ENCODE results near the gene MRPL23.

MRPL23 gene

GRCh38 chr11:1958367-1958766 lies 11.2 kb downstream of the MRPL23 start:
- no peak for DNase-seq (ENCODE audit: low spot score)

DNA sequence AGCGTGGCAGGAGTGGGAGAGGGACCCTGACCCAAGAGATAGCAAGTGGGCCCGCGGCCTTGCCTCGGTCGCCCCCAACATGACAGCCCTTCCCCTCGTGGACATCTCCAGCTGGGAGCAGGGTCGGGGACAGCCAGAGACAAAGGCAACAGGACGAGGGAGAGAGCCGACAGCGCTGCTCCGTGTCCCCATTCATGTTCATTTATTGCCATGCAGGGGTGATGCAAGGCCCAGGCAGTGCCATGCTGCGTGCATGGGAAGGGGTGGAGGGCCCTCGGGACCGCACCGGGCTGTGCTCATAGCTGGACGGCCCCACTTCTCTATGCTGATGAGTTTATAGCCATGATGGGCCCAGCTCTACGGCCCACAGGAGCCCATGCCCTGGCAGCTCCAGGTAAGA lies 12.7 kb downstream of the MRPL23 start:
- DNase-seq (ENCODE audit: low spot score) = no peak

DNA sequence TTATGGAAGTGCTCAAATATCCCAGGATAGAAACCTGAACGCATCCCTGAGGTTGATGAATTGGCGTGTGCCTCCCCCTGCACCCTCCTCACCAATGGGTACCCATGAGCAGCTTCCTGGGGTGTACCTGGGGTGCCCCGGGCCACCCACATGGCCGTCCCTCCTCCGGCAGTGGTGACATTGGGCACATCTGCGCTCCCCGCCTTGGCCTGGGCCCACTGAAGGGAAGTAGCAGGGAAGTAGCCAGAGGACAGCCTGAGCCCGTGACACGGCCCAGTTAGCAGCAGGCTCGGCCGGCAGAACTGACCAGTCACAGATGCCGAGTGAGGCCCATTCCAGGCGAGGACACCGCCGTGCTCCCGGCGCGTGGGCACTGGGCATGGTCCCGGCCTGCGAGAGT lies 16.7 kb downstream of the MRPL23 start:
- DNase-seq (ENCODE audit: low spot score) = no peak

- no peak for DNase-seq (ENCODE audit: low spot score)
Measured at GRCh38 chr11:1964348-1964747, 17.2 kb downstream of the MRPL23 start.

GRCh38 chr11:1964955-1965354 lies 17.8 kb downstream of the MRPL23 start:
- DNase-seq (ENCODE audit: low spot score) = no peak

DNA sequence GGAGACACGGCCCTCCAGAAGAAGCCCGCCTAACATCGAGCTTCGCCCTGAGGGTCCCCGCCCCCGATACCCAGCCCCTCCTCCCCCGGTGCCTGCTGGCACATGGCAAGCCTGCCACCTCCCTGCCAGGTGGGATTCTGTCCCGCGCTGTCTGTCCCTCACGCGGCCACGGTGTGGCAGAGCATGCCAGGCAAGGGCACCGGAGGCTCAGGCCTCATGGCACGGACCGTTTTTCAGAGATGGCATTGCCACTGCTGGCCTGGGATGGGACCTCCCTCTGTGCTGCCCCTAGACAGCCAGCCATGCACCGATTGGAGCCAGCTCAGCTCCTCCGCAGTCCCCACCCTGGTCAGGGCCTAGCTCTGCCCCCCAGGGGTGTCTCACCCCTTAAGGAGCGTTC lies 19.4 kb downstream of the MRPL23 start:
- DNase-seq (ENCODE audit: low spot score) = no peak

DNA sequence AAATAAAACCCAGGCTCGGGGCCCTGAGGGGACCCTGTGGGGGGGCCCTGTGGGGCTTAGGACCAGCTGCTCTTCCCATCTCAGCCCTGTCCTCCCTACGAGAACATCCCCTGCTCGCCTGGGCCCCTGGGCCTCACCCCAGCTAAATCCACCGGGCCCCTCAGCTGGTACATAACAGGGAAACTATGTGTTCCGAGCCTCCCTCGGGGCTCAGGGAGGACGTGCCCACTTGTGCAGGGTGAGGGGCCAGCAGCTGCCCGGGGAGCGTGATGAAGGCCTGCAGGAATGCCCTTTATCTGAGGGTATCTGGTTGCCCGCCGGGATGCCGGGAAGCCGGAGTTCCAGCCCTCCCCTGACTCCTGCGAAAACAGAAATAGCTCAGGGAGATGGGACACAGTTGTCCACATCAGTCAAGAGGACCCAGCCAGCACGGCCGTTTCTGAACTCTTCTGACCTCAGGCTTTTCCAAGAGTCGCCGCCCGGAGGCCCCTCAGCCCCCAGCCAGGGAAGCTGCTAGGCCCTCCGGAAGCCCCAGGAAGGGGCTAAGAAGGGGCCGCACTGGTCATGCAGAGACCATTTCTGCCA lies 20.6 kb downstream of the MRPL23 start:
- DNase-seq (ENCODE audit: low spot score) = no peak

DNA sequence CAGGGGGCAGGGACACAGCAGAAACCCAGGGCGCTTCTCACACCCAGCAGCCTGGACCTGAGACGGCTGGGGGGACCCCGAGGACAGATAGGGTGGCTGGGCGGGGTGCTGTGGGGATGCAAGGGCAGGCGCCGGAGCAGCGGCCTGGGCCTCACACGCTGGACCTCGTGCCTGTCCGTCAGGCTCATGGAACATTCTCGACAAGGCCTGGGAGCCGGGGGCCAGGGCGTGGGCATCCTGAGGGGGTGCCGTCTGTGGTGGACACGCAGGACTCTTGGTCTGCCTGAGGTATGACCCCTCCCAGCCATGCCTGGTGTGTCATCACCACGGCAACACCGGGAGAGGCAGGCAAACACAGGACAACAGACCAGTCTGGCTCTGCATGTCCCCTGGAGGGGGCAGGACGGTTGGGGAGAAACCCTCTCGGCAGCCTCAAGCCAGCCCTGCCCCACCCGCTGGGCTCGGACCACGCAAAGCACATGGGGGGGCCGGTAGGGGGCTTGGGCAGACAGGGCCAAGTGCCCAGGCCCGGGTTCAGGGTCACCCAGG lies 21.4 kb downstream of the MRPL23 start:
- DNase-seq (ENCODE audit: low spot score) = no peak

DNA sequence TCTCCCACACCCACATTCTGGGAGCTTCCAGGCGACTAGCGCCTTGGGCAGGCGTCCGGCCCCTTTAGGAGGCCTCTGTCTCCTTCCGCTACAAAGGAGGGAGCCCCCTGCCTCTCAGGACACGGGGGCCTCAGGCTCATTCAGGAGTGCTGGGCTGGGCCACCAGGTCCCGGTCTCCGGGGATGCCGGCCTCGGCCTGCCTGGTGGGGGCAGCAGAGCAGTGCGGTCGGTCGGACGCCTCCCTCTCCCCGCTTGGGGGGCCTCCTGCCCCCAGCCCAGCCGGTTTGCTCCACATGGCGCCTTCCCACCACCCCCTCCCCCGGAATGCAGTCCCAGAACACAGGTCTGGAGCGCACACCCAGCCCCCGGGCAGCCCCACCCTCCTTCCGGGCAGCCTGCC lies 21.9 kb downstream of the MRPL23 start:
- DNase-seq (ENCODE audit: low spot score) = no peak

GRCh38 chr11:1969776-1970175 lies 22.6 kb downstream of the MRPL23 start:
- no peak for DNase-seq (ENCODE audit: low spot score)

DNA sequence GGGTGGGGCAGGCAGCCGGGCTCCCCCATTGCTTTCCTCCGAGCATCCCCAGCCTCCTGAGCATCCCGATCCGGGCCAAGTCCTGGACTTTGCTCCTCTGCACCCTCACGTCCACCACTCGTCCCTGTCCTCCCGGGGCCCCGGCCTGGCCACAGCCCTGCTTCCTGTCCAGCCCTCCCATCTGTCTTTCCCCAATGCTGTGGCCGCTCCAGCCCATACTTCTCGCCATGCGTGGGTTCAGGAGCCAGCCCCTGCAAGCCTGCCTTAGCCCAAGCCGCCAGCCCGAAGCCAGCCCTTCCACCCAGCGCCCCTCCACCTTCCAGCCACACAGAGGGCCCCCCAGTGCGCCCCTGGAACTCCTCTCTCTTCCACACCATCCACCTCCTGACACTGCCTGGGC lies 23.8 kb downstream of the MRPL23 start:
- no peak for DNase-seq (ENCODE audit: low spot score)

- no peak for DNase-seq (ENCODE audit: low spot score)
Measured at GRCh38 chr11:1975185-1975584, 28.1 kb downstream of the MRPL23 start.

DNA sequence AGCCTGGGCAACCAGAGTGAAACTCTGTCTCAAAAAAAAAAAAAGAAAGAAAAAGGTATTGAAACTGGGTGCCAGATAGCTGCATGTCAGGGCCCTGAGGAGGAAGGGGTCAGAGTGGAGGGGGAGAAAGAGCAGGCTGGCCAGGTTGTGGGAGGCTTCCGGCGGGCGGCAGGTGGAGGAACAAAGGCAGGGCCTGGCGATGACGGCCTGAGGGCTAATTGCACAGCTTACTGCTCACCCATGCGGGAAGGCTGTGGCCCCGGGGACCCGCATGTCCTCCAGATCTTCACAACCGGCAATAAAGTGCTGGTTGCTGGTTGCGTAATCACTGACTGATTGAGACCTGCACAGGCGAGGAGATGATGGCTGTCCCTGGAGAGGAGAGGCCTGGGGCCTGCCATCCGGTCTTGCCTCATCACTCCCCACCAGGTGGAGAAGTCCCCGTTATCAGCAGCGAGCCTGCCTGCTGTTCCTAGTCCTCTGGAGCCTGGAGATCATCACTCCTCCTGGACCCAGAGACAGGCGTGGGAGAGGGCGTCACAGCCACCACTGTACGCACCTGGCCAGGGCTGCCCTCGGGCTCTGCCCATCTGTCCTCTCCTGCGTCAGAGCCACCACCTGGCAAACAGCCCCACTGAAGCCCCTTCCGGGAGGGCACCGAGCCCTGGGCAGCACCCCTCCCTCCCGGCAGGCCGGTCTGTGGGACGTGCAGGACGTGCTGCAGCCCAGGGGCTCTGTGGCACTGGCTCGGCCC lies 31.8 kb downstream of the MRPL23 start:
- DNase-seq (ENCODE audit: low spot score) = no peak

GRCh38 chr11:1979607-1980006 lies 32.5 kb downstream of the MRPL23 start:
- DNase-seq (ENCODE audit: low spot score) = no peak

DNA sequence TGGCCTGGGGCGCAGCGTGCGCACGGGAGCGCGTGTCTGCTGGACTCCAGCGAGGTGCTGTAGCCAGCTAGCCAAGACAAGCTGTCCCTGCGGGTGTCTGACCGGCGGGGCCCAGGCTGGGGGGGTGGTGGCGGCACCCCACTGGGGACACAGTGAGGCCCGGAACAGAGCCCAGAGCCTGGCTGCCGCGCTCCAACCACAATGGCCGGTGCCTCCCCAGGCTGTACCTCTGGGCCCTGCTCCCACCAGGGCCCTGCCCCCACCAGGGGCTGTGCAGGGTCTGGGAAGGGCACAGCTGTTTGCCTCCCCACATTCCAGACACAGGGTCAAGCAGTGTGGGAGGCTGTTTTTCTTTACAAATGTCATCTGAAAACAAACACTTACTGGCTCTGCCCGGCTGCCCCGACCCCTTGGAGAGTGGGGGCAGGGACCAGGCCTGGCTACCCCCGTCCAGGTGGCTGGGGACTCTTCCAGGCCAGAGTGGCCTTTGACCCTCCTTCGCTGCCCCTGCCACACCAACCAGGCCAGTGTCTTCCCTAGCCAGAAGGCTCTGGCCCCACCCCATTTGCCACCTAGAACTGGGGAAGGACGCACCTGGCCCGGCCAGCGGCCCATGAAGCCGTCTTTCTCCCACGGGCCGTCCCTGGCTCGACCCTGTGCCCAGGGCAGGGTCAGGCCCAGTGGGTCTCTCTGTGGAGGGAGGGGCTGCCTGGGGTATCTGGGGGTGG lies 35.9 kb downstream of the MRPL23 start:
- DNase-seq (ENCODE audit: low spot score) = no peak

GRCh38 chr11:1983601-1983961 lies 36.4 kb downstream of the MRPL23 start:
- DNase-seq (ENCODE audit: low spot score) = no peak

- DNase-seq (ENCODE audit: low spot score) = no peak
Measured at GRCh38 chr11:1987024-1987423, 39.9 kb downstream of the MRPL23 start.

GRCh38 chr11:1988174-1988573 lies 41.0 kb downstream of the MRPL23 start:
- DNase-seq (ENCODE audit: low spot score) = no peak

DNA sequence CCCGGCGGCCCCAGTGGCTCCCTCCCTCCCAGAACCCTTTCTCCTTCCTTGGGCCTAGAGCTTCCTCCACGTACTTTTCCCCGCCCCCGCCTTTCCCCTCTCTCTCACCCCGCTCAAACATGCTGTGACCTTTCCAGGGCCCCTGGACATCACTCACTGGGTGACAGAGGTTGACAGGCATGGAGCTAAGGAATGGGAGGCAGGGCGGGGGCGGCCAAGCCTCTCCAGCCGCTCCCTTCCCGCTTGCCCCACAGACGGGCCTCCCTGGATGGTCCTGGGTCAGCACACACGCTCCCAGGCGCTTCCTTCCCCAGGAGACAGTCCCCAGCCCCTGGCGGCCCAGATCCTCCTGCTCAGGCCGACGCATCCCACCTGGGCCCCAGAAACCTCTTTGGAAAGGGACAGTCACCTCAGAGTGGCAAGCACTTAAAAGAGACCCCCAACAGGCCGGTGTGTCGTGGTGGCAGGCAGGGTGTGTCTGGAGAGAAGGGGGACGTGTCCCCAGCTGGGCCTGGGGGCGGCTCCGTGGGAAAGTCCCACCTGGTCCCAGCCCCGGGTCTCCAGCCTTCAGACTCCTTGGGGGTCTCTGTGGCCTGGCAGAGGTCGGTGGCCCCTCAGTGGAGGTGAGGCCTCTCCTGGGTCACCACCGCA lies 41.7 kb downstream of the MRPL23 start:
- no peak for DNase-seq (ENCODE audit: low spot score)

DNA sequence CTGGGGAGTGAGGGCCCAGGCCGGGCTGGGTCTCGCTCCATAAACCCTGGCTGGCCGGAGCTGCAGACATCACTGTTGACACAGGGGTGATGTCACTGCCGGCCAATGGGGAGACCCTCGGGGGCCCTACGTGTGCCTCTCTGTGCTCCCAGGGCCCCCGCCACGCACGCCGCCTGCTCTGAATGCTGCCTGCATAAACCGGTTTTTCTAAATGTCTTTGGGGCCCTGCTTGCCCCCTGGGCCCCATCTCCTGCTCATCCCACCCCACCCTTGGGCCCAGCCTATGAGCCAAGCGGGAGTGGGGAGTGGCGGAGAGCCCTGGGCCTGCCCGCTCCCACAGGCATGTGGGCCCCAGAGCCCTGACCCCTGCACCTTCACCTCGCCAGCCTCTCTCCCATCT lies 42.8 kb downstream of the MRPL23 start:
- DNase-seq (ENCODE audit: low spot score) = no peak

DNA sequence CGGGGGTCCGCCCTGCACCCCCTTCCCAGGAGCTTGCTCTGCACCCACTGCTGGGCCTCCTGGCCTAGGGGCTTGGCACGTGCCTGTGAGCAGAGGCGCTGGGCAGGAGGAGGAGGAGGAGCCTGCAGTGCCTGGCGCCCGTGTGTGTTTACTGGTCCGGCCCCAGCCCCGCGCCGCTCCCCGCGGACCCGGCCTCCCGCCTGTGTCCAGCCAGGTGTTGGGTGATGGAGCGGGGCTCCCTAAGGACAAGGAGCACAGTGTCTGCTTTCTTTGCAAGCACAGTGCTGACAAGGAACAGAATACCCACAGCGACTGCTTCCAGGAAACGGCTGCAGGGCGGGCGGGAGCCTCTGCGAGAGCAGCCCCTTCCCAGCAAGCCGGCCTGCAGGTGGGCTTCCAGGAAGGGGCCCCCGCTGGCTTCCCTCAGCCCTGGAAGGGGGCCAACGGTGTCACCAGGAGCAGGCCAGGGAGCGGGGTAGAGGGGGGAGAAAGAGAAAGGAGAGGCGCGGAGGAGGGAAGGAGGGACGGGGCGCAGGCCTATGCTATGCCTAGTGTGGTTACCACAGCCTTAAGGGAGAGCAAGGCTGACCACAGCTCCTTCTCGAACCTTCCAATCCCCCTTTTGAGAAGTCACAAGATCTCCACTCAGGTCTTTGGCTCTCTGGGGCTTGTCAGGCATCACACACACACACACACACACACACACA lies 43.9 kb downstream of the MRPL23 start:
- no peak for DNase-seq (ENCODE audit: low spot score)

DNA sequence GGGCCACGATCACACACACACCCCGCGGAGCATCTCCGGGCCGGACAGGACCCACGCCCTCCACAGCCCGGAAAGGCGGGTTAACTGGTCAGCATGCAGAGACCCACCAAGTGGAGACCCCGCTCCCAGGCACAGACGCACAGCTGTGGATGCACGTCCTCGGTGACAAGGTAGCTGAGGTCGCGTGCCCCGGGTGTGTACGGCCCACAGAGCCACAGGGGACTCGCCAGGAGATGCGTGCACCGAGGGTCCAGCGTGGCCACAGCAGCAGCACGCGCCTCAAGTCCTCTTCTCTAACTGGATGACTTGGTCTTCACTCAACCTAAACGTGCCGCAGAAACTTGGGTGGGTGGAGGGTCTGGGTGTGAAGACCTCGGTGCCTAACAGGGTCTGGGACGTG lies 45.0 kb downstream of the MRPL23 start:
- no peak for DNase-seq (ENCODE audit: low spot score)

All from CD4-positive, alpha-beta T cell treated with Interleukin-6 at 100 ng/mL for 8 hours (primary cell).